ENCODE measurements around the gene GFRA3.

GRCh38 chr5:138233280-138233679 lies 41.1 kb downstream of the GFRA3 start:
- TF ChIP-seq, protein P1, sequence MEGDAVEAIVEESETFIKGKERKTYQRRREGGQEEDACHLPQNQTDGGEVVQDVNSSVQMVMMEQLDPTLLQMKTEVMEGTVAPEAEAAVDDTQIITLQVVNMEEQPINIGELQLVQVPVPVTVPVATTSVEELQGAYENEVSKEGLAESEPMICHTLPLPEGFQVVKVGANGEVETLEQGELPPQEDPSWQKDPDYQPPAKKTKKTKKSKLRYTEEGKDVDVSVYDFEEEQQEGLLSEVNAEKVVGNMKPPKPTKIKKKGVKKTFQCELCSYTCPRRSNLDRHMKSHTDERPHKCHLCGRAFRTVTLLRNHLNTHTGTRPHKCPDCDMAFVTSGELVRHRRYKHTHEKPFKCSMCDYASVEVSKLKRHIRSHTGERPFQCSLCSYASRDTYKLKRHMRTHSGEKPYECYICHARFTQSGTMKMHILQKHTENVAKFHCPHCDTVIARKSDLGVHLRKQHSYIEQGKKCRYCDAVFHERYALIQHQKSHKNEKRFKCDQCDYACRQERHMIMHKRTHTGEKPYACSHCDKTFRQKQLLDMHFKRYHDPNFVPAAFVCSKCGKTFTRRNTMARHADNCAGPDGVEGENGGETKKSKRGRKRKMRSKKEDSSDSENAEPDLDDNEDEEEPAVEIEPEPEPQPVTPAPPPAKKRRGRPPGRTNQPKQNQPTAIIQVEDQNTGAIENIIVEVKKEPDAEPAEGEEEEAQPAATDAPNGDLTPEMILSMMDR (IDR thresholded peaks at IDR 0.05) = no peak
- TF ChIP-seq POLR2A (IDR thresholded peaks at IDR 0.05) = no peak

Data from uterus (tissue), 2 donors.